Activated CD4-positive, alpha-beta T cell treated with anti-CD3 and anti-CD28 coated beads, Interleukin-2, Interleukin-6, amounts not matched to agents 100 ng/mL and 50 ng/mL, durations not matched to agents 16 hours and 8 hours (primary cell): ENCODE results near the gene PTGS1.
A peak's percentile ranks its signal among the peaks of the same experiment; 100 is the strongest.
"Not testable (repeated sequence)": the region's sequence is repeated elsewhere in the genome, so short reads cannot be mapped to it uniquely, and the experiment has no call there.

Experiments
- DNase-seq: peaks from one replicate; pipeline ENCODE4 v3.0.0-alpha.2; 2020

The PTGS1 gene

GRCh38 chr9:122347348-122348287, 23.2 kb upstream of the PTGS1 start:
- DNase-seq: no peak

GRCh38 chr9:122348288-122348777, 22.5 kb upstream of the PTGS1 start:
- no peak for DNase-seq

- DNase-seq: no peak
Measured at GRCh38 chr9:122348791-122349190, 22.0 kb upstream of the PTGS1 start.

GRCh38 chr9:122349201-122349600, 21.6 kb upstream of the PTGS1 start:
- no peak for DNase-seq

- DNase-seq: peak; percentile 86
Measured at GRCh38 chr9:122350577-122351355, 20.1 kb upstream of the PTGS1 start.

GRCh38 chr9:122354536-122355199, 16.2 kb upstream of the PTGS1 start:
- DNase-seq: no peak

- no peak for DNase-seq
Measured at GRCh38 chr9:122355336-122355875, 15.4 kb upstream of the PTGS1 start.

GRCh38 chr9:122356627-122357026, 14.2 kb upstream of the PTGS1 start:
- DNase-seq: no peak

GRCh38 chr9:122360891-122361290, 9.9 kb upstream of the PTGS1 start:
- DNase-seq: no peak

GRCh38 chr9:122363131-122363530, 7.7 kb upstream of the PTGS1 start:
- not testable (repeated sequence) for DNase-seq

- no peak for DNase-seq
Measured at GRCh38 chr9:122364117-122364782, 6.6 kb upstream of the PTGS1 start.

GRCh38 chr9:122364783-122365150, 6.1 kb upstream of the PTGS1 start:
- no peak for DNase-seq

GRCh38 chr9:122366074-122366660, 4.7 kb upstream of the PTGS1 start:
- DNase-seq: no peak

GRCh38 chr9:122367065-122367464, 3.8 kb upstream of the PTGS1 start:
- no peak for DNase-seq

- no peak for DNase-seq
Measured at GRCh38 chr9:122367774-122368460, 2.9 kb upstream of the PTGS1 start.

GRCh38 chr9:122368642-122369041, 2.2 kb upstream of the PTGS1 start:
- DNase-seq: no peak

- no peak for DNase-seq
Measured at GRCh38 chr9:122370303-122370702, 521 bp upstream of the PTGS1 start.

GRCh38 chr9:122371846-122372245, 1.0 kb downstream of the PTGS1 start:
- no peak for DNase-seq

GRCh38 chr9:122372856-122373845, 2.3 kb downstream of the PTGS1 start:
- no peak for DNase-seq

- no peak for DNase-seq
Measured at GRCh38 chr9:122374885-122375420, 4.1 kb downstream of the PTGS1 start.
